ENCODE data around the gene BEND3. TPM values are rescaled to one million over a fixed set of nuclear protein-coding genes. Genes with fewer than 3 reads are reported as not detected.
"Not testable (repeated sequence)": the region's sequence is repeated elsewhere in the genome, so short reads cannot be mapped to it uniquely, and the experiment has no call there.

BEND3 gene
- total and polyA plus RNA-seq, 11 donors = 0.30 to 2.0 (median 1.3) TPM

DNA sequence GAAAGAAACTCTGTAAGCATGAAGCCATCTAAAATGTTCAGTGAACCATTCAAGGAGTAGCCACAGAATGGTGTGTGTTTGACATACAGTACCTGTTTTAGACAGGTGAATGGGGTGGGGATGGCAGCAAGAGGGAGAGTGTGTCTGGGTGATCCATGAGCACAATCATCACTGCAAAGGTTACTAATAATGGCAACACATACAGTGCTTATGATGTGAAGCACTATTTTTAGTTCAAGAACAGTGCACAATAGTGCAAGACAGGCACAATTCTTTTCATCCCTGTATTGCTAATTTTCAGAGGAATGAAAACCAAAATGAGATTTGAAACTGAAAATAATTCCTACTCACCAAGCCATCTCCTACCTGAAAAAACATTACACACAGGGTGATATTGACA is 14.1 kb downstream of the BEND3 start:
- intact Hi-C loops (cut with DNase I) = no loop called here
- ATAC-seq = peak; percentile 78 to 84 (median 83)
- no peak for TF ChIP-seq POLR2A (IDR thresholded peaks at IDR 0.05)
- TF ChIP-seq, protein P1, sequence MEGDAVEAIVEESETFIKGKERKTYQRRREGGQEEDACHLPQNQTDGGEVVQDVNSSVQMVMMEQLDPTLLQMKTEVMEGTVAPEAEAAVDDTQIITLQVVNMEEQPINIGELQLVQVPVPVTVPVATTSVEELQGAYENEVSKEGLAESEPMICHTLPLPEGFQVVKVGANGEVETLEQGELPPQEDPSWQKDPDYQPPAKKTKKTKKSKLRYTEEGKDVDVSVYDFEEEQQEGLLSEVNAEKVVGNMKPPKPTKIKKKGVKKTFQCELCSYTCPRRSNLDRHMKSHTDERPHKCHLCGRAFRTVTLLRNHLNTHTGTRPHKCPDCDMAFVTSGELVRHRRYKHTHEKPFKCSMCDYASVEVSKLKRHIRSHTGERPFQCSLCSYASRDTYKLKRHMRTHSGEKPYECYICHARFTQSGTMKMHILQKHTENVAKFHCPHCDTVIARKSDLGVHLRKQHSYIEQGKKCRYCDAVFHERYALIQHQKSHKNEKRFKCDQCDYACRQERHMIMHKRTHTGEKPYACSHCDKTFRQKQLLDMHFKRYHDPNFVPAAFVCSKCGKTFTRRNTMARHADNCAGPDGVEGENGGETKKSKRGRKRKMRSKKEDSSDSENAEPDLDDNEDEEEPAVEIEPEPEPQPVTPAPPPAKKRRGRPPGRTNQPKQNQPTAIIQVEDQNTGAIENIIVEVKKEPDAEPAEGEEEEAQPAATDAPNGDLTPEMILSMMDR (IDR thresholded peaks at IDR 0.05) = no peak

DNA sequence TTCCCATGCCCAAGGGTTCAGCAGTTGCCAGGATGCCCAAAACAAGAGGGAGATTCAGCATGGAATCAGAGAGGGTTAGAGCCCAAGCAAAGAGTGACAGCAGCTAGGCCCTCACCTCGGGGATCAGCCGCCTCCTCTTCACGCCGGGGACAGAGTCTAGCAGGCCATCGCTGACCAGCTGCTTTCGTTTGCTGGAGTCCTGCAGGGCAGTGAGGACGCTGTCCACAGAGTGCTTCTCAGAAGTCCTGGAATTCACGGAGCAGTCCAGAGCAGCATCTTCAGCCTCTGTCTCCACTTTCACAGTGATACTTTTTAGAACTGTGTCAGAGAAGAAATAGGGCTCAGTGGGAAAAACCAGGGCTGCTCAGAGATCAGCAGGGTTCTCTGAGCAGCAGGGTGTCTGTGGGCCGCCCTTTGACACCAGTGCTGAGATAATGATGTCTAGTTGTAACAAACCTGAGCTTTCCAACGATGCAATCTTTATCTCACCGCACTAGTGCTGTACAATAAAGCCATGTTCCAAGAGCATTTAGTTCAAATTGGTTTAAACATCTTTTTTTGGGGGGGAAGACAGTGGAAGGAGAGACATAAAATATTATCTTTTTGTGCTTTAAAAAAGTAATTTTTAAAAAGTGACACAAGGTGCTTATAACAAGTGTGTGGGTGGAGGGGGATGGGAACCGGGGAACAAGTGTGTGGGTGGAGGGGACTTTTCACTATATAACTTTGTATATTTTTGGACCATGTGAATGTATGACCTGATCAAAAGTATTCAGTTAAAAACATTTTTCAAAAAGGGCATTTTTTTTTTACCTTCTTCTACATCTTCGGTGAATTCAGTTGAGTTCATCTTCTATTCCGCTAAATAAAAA is 16.6 kb downstream of the BEND3 start:
- no peaks in the 10 kb centered on the region for H3K9me3 ChIP-seq
- H3K27me3 ChIP-seq = no peaks in the 10 kb centered on the region
- H3K36me3 ChIP-seq = peaks cover 0 to 2% (median 0%) of the 10 kb centered on the region in 9 donors
- intact Hi-C loops (cut with DNase I) = no loop called here
- H3K27ac ChIP-seq = no peak overlapping the region
- TF ChIP-seq, protein P1 (IDR thresholded peaks at IDR 0.05) = no peak
- TF ChIP-seq POLR2A (IDR thresholded peaks at IDR 0.05) = no peak
- 80 to 87% (median 84%) methylated on average over 13 to 14 of the region's 14 CpGs for WGBS, 4 donors
- no peak overlapping the region for H3K4me3 ChIP-seq
- H3K4me1 ChIP-seq = peaks cover 0 to 15% (median 0%) of the 10 kb centered on the region in 12 donors
- ATAC-seq = no peak
- no peak for DNase-seq

More for the DNA sequence above, 14.1 kb downstream of the BEND3 start:
- H3K27me3 ChIP-seq = no peaks in the 10 kb centered on the region
- H3K36me3 ChIP-seq = peaks cover 0 to under 1% (median 0%) of the 10 kb centered on the region in 9 donors
- no peaks in the 10 kb centered on the region for H3K9me3 ChIP-seq
- H3K27ac ChIP-seq = no peak overlapping the region
- DNase-seq = no peak
- peaks cover 0 to 15% (median 0%) of the 10 kb centered on the region in 12 donors for H3K4me1 ChIP-seq
- H3K4me3 ChIP-seq = no peak overlapping the region

GRCh38 chr6:107084459-107084858 is 30.9 kb downstream of the BEND3 start:
- WGBS, 4 donors = 96 to 99% (median 98%) methylated on average over 7 of the region's 7 CpGs
- H3K36me3 ChIP-seq; H3K27ac ChIP-seq; H3K4me1 ChIP-seq; H3K27me3 ChIP-seq; H3K9me3 ChIP-seq; H3K4me3 ChIP-seq; intact Hi-C loops (cut with DNase I); DNase-seq; ATAC-seq: not testable (repeated sequence)

GRCh38 chr6:107083921-107084320 is 31.4 kb downstream of the BEND3 start:
- Histone ChIP-seq H3K27ac (no peak overlapping the region), H3K27me3 (no peaks in the 10 kb centered on the region), H3K36me3 (no peaks in the 10 kb centered on the region), H3K4me1 (peaks cover 0 to 3% (median 0%) of the 10 kb centered on the region in 12 donors), H3K4me3 (no peak overlapping the region), H3K9me3 (peaks cover 0 to 4% (median 0%) of the 10 kb centered on the region in 12 donors)
- TF ChIP-seq POLR2A (IDR thresholded peaks at IDR 0.05) = no peak
- TF ChIP-seq, protein P1 (IDR thresholded peaks at IDR 0.05) = no peak
- intact Hi-C loops (cut with DNase I) = no loop called here
- DNase-seq (no peak), ATAC-seq (no peak)
- WGBS, 4 donors = 96 to 97% (median 97%) methylated on average over 6 of the region's 6 CpGs
